A673 (cell line): Measurements from ENCODE around the gene VWA7. TPM values are rescaled to one million over a fixed set of nuclear protein-coding genes. Genes with fewer than 3 reads are reported as not detected.
"Not testable (repeated sequence)": the region's sequence is repeated elsewhere in the genome, so short reads cannot be mapped to it uniquely, and the experiment has no call there.

ENCODE experiments used
- Bru-seq: library from RNA; stranded (reverse); fragments of 400-500 nt; gene quantifications from one replicate; lab custom pipeline; 2021; lab: Mats Ljungman, UMichigan
- BruChase-seq, 2 experiments: library from RNA; stranded (reverse); fragments of 400-500 nt; gene quantifications; one replicate each; lab custom pipeline; 2021; lab: Mats Ljungman, UMichigan
- BruUV-seq: library from RNA; stranded (reverse); fragments of 400-500 nt; replicated peaks from 2 replicates; lab custom pipeline; 2021; lab: Mats Ljungman, UMichigan
- CTCF ChIA-PET: fragments of 300-600 bp; sonication (Branson Sonifier 250); formaldehyde crosslinking; loops from one replicate; lab custom pipeline; 2022; ENCODE audit warnings: antibody characterized with exemption; lab: Charles Lee
- POLR2A ChIA-PET: fragments of 300-600 bp; sonication (Branson Sonifier 250); formaldehyde crosslinking; loops from one replicate; lab custom pipeline; 2022; ENCODE audit warnings: antibody characterized with exemption; ENCODE audit not compliant: low non-redundant PET; lab: Charles Lee
- DNase-seq: peaks from one replicate; pipeline ENCODE4 v3.0.0-alpha.2; 2015; ENCODE audit warnings: low spot score
- H3K27ac ChIP-seq: fragments of 200-600 bp; sonication (generic); 2 replicates; pipeline ENCODE4 v1.5.1; 2016; ENCODE audit warnings: mixed run types, low read depth, mild to moderate bottlenecking, mixed read lengths, antibody characterized with exemption, low read length; ENCODE audit not compliant: poor library complexity, severe bottlenecking
- H3K27me3 ChIP-seq: fragments of 200-600 bp; sonication (generic); replicated peaks from 2 replicates; pipeline ENCODE4 v1.6.1; 2017; ENCODE audit warnings: mixed run types, low read depth, mild to moderate bottlenecking, mixed read lengths, antibody characterized with exemption, low read length; ENCODE audit not compliant: insufficient read depth, poor library complexity
- H3K36me3 ChIP-seq: fragments of 200-600 bp; sonication (generic); 2 replicates; pipeline ENCODE4 v1.6.1; 2016; ENCODE audit warnings: mixed run types, mild to moderate bottlenecking, mixed read lengths, antibody characterized with exemption, low read length; ENCODE audit not compliant: insufficient read depth, poor library complexity, severe bottlenecking
- H3K4me1 ChIP-seq: fragments of 200-600 bp; sonication (generic); 2 replicates; pipeline ENCODE4 v1.6.1; 2017; ENCODE audit warnings: mixed run types, mild to moderate bottlenecking, mixed read lengths, antibody characterized with exemption, low read length; ENCODE audit not compliant: insufficient read depth, poor library complexity, severe bottlenecking
- H3K4me3 ChIP-seq: fragments of 200-600 bp; sonication (generic); 2 replicates; pipeline ENCODE4 v1.5.1; 2016; ENCODE audit warnings: low read depth, mixed run types, mild to moderate bottlenecking, mixed read lengths, low read length; ENCODE audit not compliant: poor library complexity, severe bottlenecking
- H3K9me3 ChIP-seq: fragments of 200-600 bp; sonication (generic); 2 replicates; pipeline ENCODE4 v1.6.1; 2016; ENCODE audit warnings: mixed run types, low read depth, mild to moderate bottlenecking, mixed read lengths, antibody characterized with exemption, low read length; ENCODE audit not compliant: poor library complexity, severe bottlenecking
- CTCF ChIP-seq: fragments of 300-800, 200-600 bp; sonication (generic); conservative IDR thresholded peaks from 2 replicates; pipeline ENCODE4 v1.5.1; 2017; ENCODE audit warnings: low read depth, mild to moderate bottlenecking, antibody characterized with exemption, low read length, moderate library complexity, mixed read lengths
- EZH2 ChIP-seq: fragments of 200-600 bp; sonication (generic); IDR thresholded peaks from 2 replicates; pipeline ENCODE4 v1.6.1; 2017; ENCODE audit warnings: borderline replicate concordance, low read depth, mild to moderate bottlenecking, mixed read lengths, antibody characterized with exemption, low read length; ENCODE audit not compliant: poor library complexity, severe bottlenecking
- intact Hi-C: fragments of 100-400 bp; cut with micrococcal nuclease; formaldehyde crosslinking; loops from one replicate; pipeline ENCODE4 v1.10.0; 2022; ENCODE audit not compliant: unreplicated experiment
- long read RNA-seq: library from polyadenylated mRNA; stranded (forward); transcript quantifications from one replicate; pipeline ENCODE4 v2.0.0, GENCODE V29; 2022
- total RNA-seq: library from RNA; stranded (reverse); gene quantifications from 2 replicates; pipeline ENCODE4 v1.2.3, GENCODE V29; 2021

The VWA7 gene
- total RNA-seq (2.7 and 2.8 TPM in 2 replicates), Bru-seq, nascent RNA (percentile 34 among the genes with signal in this experiment), BruChase-seq, experiment 1, labeled RNA remaining after a 2-hour chase (percentile 36 among the genes with signal in this experiment), BruChase-seq, experiment 2, labeled RNA remaining after a 6-hour chase (percentile 43 among the genes with signal in this experiment)
- long read RNA-seq = 0 reads

- Histone ChIP-seq H3K27me3 (no peaks in the 10 kb centered on the region), H3K9me3 (no peaks in the 10 kb centered on the region), H3K27ac (peak within 1 kb of the TSS; percentile 47), H3K36me3 (peaks cover 42% of the 10 kb centered on the region), H3K4me3 (no peak within 1 kb of the TSS), H3K4me1 (peaks cover 11% of the 10 kb centered on the region)
- TF ChIP-seq EZH2 (no peak), CTCF (no peak)
- ChIA-PET CTCF (interaction anchor here (0.6 kb wide), 1 partner anchor 65 kb away, joined by 3 read pairs; no protein-coding TSS in a partner anchor), POLR2A (no interaction called here)
- DNase-seq = peak; percentile 59
- BruUV-seq = no TSS peak
- intact Hi-C loops = no loop called here
Measured at GRCh38 chr6:31776989-31777666, at the start of gene VWA7. VWA7 (minus strand) TSS chr6:31777328; CDS start chr6:31776779, 549 bp downstream.

- ChIA-PET CTCF (interaction anchor here (0.5 to 0.6 kb wide), 2 partner anchors 20 to 91 kb away, joined by 6 to 7 read pairs; partner anchors contain the start of gene LSM2), POLR2A (interaction anchor here (0.5 to 1.2 kb wide), 16 partner anchors 20 to 1145 kb away, joined by 3 to 9 read pairs (median 4); partner anchors contain the start of genes BAG6, CLIC1, LSM2 and MSH5)
- intact Hi-C loops = loop anchor here (2.0 kb wide), 1 partner anchor 98 kb away; the partner anchor contains the start of gene DDAH2
- peak; percentile 87 for DNase-seq
- Histone ChIP-seq H3K36me3 (no peaks in the 10 kb centered on the region), H3K4me3 (peak overlapping the region; percentile 67), H3K9me3 (no peaks in the 10 kb centered on the region), H3K4me1 (peaks cover 7% of the 10 kb centered on the region), H3K27me3 (no peaks in the 10 kb centered on the region), H3K27ac (peak overlapping the region; percentile 83)
- BruUV-seq = TSS peak; percentile 93
- no peak for TF ChIP-seq EZH2
- no peak for TF ChIP-seq CTCF
Measured at GRCh38 chr6:31826793-31827285, 49.7 kb upstream of the VWA7 start.

GRCh38 chr6:31825553-31825952, 48.4 kb upstream of the VWA7 start:
- Histone ChIP-seq H3K9me3 (no peaks in the 10 kb centered on the region), H3K4me3 (no peak overlapping the region), H3K27me3 (no peaks in the 10 kb centered on the region), H3K36me3 (no peaks in the 10 kb centered on the region), H3K4me1 (no peaks in the 10 kb centered on the region), H3K27ac (peak overlapping the region; percentile 20)
- intact Hi-C loops = no loop called here
- BruUV-seq = no TSS peak
- no peak for DNase-seq
- TF ChIP-seq EZH2 (no peak), CTCF (no peak)
- ChIA-PET CTCF (no interaction called here), POLR2A (no interaction called here)

- intact Hi-C loops, H3K4me1 ChIP-seq, H3K9me3 ChIP-seq, H3K36me3 ChIP-seq, H3K27me3 ChIP-seq, CTCF ChIA-PET, POLR2A ChIA-PET, BruUV-seq, H3K4me3 ChIP-seq, DNase-seq, H3K27ac ChIP-seq: not testable (repeated sequence)
Measured at GRCh38 chr6:31823592-31824196, 46.6 kb upstream of the VWA7 start.
